ENCODE results near the gene LIF.
"Not testable (repeated sequence)": the region's sequence is repeated elsewhere in the genome, so short reads cannot be mapped to it uniquely, and the experiment has no call there.

The LIF gene

DNA sequence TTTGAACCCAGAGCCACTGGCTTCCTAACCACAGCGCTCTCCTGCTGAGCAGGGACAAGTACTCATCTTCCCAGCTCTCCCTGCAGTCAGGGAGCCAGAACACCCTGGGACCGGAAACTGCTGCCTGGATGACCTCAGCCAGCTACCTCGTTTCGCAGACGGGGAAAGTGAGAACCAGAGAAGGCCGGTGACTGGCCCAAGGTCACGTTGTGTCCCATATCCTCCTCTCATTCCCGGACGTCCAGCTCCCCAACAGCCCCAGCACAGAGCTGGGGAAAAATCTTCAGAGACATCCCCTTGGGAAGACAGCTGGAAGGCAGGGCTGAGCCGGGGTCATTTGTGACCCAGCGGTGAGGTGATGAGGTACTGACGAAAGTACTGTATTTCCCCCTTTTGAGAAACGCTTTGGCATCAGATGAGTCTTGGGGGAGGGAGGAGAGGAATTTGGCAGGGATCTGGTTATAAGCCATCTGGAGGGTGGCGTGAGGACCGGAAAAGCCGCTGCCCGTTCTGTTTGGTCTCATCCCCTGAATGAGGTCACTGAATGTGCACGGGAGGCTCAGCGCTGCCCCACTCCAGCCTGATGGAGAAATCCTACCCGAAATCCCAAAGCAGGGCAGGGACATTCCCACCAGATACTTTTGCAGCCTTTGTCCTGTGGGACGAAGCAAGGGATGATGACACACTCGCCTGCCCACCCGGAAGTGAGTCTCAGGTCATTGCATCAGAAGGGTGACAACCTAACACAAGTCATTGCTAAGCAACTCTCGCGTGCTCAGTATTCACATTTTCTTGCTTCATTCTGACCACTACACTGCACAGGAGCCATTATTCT, 41.1 kb downstream of the LIF start:
- no peak for DNase-seq

DNA sequence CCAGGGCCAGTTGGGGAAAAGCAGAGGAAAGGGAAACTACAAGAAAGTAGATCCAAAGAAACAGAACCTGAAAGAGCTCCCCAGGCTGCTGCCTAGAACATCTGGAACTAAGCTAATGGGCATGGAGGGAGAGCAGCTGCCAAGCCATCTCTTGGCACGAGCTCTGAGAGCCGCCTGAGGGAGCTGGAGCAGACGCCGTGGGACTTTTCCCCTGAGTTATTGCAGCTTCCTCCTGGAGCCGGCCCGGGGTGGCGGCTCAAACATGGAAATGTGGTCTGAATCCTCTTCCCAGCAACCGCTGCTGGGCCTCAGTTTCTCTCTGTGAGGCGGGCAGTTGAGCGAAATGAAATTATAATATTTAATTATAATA, 41.8 kb downstream of the LIF start:
- no peak for DNase-seq

DNA sequence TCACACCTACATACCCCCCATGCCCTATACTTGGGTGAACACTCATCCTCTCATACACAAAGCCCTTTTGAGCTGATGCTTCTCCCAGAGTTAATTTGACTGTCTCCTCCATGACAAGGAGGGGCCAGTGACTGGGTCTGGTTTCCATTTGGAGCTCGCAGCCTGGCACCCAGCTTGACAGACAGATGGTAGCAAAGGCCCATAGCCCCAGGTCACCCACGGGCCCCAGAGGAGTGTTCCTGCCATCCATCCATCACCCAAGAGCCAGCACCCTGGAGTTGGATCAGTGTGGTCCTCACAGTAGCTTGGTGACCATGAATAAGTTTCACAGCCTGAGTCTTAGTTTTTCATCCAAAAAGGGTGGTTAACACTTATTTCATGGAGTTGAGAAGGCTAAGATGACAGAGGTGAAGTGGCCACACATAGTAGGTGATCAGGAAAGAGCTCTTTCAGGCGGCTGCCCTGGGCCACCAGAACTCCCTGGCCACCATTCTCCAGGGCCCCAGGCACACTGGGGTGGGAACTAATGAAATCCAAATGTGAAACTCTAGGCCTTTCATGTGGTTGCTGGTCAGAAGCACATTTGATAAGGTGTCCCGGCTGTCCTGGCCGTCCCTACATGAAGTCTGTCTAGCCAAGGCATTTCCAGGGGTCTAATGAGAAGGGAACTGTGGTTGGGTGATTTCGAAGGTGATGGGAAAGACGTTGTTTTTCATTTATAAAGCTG, 42.4 kb downstream of the LIF start:
- DNase-seq: no peak

DNA sequence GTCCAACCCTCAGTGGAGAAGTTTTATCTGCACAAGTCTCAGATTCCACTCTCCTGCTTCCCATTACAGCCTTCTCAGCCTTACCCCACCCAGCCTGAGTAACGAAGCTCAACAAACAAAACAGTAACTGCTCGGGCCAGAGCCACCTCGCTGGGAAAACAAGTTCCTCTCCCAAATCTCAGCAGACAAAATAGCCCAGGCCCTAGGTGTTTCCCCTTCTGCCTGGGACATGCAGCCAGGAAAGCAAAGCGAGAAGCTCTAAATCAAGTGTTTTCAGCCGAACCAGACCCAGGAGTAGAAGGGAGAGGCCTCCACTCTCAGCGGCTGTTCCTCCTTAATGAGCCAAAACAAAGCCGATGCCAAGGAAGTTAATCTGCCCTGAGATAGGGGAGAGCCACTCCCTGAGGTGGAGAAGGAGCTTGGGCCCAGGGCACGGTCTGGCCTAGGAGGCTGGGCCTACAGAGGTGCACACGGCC, 44.0 kb downstream of the LIF start:
- no peak for DNase-seq

DNA sequence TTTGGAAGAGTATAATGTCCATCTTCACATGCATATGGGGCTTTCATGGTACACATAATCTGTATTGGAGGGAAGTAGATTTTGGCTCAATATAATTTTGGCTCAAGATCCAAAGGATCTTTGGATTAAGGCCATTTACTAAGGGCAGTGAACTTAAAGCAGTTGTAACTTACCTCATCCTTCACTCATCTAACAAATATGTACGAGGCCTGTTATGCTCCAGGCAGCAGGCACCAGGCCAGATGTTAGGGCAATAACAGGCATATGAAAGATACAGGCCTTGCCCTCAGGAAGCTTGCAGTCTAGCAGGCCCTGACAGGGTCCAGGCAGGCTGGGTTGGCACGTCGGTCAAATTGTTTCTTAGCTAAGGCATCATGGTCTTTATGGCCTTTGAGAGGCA, 44.6 kb downstream of the LIF start:
- DNase-seq: no peak

DNA sequence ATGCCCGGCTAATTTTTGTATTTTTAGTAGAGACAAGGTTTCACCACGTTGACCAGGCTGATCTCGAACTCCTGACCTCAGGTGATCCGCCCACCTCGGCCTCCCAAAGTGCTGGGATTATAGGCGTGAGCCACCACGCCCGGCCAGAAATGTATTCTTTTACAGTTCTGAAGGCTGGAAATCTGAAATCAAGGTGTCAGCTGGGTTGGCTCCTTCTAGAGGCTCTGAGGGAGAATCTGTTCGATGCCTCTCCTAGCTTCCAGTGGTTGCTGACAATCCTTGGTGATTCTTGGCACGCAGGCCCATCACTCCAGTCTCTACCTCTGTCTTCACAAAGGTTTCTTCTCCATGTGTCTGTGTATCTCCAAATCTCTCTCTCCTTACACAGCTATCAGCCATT, 45.7 kb downstream of the LIF start:
- DNase-seq: not testable (repeated sequence)

DNA sequence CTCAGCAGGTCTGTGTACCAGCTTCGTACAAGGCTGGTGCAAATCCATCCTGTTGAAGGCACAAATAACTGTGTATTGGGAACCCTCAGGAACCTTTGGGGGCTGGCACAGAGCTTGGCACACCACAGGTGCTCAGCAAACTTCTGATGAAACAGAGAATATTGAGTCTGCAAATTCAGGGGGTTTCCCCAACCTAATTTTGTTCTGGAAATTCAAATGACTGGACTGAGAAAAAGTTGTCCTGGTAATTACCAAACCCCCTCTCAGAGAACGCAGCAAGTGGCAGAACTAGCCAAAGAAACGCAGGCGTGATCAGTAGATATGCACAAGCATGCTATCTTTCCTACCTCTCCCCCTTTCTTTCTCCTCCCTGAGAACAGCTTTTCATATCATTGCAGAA, 47.6 kb downstream of the LIF start:
- no peak for DNase-seq

DNA sequence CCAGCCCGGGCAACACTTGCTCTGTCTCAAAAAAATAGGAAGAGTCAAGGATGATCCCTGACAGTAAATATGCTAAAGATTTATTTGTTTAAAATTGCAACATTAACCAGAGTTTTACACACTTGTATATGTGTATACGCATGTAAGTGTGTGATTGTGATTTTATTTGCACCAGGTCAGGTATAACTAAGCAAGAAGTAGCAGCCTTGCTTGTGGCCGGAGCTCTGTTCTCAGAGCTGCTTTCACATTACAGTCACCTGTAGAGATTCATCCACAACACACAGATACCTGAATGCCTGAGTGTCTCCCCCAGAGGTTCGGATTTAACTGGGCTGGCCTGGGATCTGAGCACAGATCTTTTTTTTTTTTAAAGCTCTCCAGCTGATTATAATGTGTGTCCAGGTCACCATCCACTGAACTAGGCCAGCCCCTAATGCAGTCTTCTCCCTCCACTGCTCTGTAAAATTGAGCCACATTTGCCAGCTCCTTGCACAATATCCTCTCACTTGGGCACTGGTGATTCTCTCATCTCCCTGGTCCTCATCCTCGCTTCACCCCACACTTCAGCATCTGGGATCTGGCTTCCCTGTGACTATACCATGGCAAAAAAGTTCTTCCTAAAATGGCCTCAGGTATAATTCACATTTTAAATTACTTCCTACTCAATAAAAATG, 48.3 kb downstream of the LIF start:
- DNase-seq: no peak

DNA sequence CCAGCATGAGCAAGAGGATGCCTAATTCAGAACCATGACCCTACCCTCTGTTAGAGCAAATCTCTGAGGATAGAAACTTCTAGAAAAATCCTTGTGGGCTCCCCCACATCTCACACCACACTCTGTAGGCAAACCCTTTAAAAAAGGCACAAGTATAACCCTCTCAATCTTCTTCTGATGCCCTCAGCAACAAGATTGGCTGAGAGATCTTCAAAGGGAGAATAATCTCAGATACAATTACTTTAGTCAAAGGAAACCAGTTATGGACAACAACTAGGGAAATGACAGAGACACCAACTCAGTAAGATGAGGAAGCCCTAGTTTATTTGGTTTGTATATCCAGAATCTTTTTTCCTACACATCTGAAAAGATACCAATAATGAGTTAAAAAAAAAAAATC, 49.2 kb downstream of the LIF start:
- no peak for DNase-seq

DNA sequence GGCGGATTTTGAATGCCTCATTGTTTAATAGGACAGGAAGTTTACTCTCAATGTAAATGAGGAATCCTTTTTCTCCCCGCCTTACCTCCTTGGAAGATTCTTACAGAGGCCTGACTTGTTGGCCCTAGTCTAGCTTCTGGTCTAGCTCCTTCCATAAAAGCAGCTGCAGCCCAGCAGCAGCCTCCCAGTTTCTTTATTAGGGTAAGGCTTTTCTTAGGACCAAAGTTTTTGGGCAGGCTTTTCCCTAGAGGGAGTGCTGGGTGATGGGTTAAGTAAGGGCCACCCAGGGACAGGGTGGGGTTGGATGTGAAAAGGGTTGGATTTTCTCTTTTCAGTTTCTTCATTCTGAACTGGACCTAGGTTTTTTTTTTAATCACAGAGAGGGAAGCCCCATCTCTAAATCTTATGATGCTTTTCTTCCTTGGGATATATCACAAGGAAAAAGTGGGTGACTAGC, 49.7 kb downstream of the LIF start:
- DNase-seq: no peak

DNA sequence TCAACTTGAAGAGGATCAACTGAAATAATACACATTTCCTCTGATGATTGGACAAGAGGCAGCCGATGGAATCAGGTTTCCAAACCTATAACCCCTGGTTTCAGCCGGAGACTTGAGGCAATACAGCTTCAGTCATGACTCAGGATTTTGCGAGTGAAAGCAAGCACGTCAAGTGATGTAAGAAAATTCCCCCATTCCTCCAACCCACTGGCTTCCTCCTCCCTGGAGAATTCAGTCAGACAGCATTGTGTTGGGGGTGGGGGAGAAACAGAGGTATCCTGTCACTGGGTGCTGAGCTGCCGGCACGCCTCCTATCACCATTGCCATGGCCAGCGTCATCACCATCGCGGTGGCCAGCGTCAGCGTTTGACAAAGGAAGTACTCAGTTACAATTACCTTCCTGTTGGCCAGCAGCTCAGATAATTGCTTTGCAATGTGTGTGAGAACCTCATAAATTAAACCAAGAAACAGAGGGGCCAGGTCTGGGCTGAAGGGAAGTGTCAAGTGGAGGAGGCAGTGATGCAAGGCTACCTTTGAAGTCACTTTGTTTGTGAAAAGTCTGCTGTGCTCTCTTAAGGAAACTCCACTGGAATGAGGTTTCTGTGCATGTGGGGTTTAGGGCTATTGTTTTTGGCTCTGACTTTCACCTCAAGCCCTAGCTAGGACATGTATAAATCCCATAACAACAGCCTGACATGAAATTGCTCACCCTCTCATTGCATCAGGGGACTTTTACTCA, 50.2 kb downstream of the LIF start:
- DNase-seq: peak; percentile 81

DNA sequence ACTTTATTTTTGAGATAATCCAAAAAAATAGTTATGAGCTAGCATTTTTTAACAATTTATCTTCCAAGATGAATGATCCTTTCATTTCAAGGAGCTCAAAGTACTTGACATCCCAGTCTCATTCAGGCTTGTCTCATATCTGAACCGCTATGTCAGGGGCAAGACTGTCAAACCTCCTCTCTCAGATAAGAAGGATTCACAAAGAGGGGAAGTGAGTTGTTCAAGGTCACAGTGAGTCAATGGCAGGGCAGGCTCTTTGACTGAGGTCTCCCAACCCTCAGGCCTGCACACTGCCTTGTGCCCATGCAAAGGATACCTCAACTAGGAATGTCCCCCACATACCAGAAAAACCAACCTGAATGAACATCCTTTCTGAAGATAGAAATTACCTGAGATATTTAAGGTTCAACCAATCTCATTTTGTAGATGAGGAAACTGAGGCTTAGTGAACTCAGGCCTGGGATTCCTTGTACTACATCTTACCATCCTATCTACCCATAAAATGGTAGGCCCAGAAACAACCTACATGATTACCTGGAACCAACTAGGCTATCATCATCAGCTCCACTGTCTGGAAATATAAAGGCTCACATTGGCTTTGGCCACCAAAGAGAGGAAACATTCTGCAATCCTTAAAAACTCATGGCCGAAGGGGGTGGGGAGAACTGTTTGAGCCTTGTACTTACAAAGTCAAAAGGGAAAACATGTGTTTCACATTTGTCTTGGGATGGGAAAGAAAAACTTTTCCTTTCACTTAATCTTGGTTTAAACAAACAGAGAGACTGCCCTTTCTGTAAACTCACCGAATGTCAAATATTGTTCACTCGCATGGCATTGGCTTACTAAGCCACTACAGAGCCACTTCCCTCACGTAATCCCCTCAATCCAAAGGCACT, 51.1 kb downstream of the LIF start:
- DNase-seq: no peak

DNA sequence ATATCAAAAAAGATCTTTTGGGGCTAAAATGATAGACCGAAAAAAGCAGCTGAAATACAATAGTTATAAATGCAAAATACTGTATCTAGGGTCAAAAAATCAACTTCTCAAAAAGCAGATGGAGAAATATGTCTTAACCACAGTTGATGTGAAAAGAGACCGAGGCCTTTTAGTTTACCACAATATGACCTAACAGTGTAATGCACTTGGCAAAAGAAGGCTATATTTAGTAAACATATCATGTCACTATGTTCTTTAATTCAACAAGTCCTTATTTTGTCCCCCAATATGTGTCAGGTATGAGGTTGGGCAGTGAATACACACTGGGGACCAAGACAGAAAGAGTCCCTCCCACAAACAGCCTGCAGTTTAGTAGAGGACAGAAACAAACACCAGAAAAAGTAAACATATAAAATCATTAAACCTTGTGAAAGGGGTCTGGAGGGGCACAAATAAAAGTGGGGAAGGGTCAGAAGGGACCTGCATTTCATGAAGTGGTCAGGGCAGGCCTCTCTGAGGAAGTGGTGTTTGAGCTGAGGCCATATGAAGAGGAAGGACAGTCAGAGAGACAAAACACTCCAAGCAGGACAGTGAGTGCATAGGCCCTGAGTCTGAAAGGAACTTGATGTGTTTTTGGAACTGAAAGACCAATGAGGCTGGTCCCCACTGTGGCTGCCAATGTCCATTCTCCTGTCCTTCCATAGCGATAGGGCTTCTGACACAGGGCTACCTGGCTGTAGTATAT, 53.4 kb downstream of the LIF start:
- DNase-seq: no peak

DNA sequence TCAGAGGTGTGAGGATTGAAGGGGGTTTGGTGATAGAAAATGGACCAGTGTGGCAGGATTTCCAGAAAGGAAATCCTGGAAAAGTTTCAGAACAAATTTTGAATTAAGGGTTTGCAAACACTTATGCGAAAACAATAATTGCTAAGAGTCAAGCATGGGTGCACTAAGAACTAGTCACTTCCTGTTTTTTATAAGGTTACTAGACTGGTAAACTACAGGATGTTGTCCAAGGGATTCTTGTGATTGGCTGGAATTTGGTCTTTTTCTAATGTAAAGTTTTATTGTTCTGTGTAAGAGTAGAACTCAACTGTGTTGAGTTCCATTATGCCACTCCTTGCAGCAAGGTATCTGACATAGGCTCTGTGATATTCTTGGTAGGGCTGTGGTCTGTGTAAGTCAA, 54.1 kb downstream of the LIF start:
- no peak for DNase-seq

DNA sequence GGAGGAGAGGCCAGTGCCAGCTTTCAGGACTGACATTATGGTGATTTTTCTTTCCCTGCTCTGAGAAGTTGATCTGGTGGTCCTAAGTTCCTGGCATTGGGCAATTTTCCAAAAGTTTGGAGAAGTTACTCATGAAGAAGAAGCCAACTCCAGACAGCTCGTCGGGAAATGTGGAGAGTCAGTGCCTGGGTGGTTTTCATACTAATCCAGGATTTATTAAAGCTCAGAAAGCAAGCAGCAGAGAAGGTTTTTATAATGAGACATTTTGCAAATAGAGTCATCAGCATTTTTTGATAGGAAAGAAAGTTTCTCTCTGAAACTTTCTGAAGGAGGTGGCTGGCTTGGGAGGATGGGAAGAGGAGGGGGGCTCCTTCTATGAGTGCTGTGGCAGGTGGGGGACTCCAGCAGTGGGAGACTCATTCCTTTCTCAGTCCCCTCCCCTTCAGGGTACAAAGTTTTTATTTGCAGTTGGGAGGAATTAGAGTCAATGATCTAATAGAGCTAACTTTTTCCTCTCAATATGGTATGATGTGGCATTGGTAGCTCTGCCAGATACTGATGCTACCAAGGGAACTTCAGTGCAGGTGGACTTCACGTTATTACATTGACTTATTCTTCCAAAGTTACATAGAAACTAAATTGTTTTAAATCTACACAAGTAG, 55.4 kb downstream of the LIF start:
- no peak for DNase-seq

DNA sequence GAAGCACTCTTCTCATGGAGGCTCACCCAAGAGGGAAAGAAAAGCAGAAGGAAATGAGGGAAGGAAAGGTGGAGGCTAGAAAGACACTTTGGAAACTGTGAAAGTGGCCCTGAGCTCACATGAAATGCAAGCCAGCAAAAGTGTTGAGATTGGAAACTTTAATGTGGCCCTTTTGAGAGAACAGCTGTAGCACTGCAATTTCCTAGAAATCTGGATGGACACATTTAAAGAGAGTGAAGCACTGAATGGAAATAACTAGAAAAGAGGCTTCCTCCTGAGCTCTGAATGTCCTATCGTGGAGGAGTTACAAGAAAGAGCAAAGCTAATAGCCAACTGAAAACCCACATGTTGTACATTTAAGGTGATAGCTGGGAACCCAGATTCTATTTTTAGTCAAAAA, 56.0 kb downstream of the LIF start:
- DNase-seq: no peak

Measured in NCI-H510A (cell line).